ENCODE results near the gene BLMH.

BLMH gene

DNA sequence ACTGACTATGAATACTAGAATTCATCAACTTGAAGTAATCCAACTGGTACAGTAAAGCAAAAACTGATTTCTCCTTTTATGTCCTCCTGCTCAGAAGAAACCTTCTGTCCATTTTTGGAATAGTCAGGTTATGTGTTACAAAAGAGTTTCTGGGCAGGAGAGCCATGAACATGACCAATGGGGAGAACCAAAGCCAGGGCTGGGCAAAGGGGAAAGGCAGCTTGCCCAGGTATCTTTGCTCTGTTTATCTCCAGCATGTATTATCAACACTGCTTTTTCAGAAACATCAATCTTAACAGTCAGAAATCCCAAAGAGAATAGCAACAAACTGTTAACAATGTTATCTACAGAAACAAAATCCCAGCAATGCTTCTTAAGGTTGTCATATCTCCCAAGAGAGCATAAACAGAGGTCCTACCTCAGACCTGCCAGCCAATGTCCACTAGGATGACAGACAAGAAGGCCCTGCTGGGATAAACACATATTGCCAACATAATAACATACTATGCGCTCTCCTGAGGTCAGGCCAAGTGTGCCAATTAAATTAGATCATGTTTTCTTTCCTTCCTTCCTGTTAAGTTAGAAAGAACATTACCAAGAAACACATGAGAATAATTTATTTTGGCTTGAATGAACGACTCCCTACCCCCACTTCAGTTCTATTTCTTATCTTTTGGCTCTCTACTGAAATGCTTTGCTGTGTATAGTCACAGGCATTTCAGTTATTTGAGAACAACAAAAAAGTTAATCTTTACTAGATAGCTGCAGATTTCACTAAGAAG, 28.0 kb downstream of the BLMH start:
- no peak for TF ChIP-seq CTCF (IDR thresholded peaks at IDR 0.05; ENCODE audit: extremely low read depth, insufficient read depth, missing control alignments)
- DNase-seq (ENCODE audit: low spot score): no peak
- in situ Hi-C loops (cut with MboI; ENCODE audit: low pct_unique_long_range_greater_than_20kb, low sequenced_read_pairs, unreplicated experiment): no loop called here

GRCh38 chr17:30256756-30257506, 34.8 kb downstream of the BLMH start:
- TF ChIP-seq CTCF (IDR thresholded peaks at IDR 0.05; ENCODE audit: extremely low read depth, insufficient read depth, missing control alignments): no peak
- in situ Hi-C loops (cut with MboI; ENCODE audit: low pct_unique_long_range_greater_than_20kb, low sequenced_read_pairs, unreplicated experiment): no loop called here
- DNase-seq (ENCODE audit: low spot score): no peak

DNA sequence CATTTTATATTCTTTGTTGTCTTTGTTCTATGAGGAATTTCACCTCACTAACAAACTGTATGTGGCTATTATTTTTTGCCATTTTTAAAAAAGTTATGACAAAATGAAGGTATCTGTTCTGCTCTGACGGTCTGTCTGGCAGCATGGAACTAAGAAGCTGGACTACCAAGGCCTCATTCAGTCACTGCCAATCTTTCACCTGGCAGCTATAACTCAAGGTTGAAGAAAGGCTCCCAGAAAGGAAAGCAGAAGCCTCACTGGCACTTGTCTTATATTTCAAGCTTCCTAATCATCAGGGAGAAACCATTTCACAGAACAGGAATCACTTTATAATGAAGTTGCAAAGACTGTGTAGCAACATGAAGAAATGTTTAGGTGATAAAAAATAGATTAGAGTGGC, 37.6 kb downstream of the BLMH start:
- TF ChIP-seq CTCF (IDR thresholded peaks at IDR 0.05; ENCODE audit: extremely low read depth, insufficient read depth, missing control alignments): no peak
- in situ Hi-C loops (cut with MboI; ENCODE audit: low pct_unique_long_range_greater_than_20kb, low sequenced_read_pairs, unreplicated experiment): no loop called here
- DNase-seq (ENCODE audit: low spot score): no peak

DNA sequence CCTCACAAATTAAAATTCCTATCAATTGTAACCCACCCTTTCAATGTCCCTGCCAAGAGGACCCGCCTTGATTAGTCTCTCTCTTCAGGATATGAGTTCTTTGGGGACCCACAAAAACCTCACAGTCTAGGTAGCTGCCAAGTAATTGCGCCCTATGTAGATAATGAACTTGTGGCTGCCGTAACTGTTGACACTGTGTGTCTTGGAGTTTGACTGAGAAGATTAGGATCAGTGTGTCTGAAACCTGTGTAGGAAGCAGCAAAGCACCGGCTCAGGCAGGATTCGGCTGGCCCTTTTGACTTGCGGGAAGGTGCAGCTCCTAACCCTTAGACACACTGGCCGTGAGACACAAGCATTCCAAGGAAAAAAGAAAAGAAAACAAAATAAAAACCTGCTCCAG, 38.4 kb downstream of the BLMH start:
- no peak for DNase-seq (ENCODE audit: low spot score)
- TF ChIP-seq CTCF (IDR thresholded peaks at IDR 0.05; ENCODE audit: extremely low read depth, insufficient read depth, missing control alignments): no peak
- in situ Hi-C loops (cut with MboI; ENCODE audit: low pct_unique_long_range_greater_than_20kb, low sequenced_read_pairs, unreplicated experiment): no loop called here

DNA sequence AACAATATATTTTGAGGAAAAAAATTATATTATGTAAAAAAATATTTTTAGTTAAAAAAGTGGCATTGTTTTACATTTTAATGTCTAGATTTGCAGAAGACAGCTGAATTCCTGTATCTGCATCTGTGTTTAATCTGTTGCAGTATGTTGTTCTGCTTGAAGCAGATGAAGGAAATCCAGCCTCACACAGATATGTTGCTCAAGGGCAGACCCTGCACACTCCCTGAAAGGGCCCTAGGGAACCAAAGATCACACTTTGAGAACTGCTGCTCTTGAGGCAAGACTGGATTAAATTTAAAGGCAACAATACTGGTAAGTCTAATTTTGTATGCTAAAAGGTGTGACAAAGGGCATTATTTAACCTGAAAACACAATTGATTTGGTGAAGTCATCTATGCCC, 39.8 kb downstream of the BLMH start:
- in situ Hi-C loops (cut with MboI; ENCODE audit: low pct_unique_long_range_greater_than_20kb, low sequenced_read_pairs, unreplicated experiment): no loop called here
- DNase-seq (ENCODE audit: low spot score): no peak
- TF ChIP-seq CTCF (IDR thresholded peaks at IDR 0.05; ENCODE audit: extremely low read depth, insufficient read depth, missing control alignments): no peak

- no peak for TF ChIP-seq CTCF (IDR thresholded peaks at IDR 0.05; ENCODE audit: extremely low read depth, insufficient read depth, missing control alignments)
- in situ Hi-C loops (cut with MboI; ENCODE audit: low pct_unique_long_range_greater_than_20kb, low sequenced_read_pairs, unreplicated experiment): no loop called here
Measured at GRCh38 chr17:30249460-30249859, 42.3 kb downstream of the BLMH start.

More at GRCh38 chr17:30249460-30249859, 42.3 kb downstream of the BLMH start:
- DNase-seq (ENCODE audit: low spot score): no peak
